Kidney (tissue), 14 donors: ENCODE results near the gene ACAA1. TPM values are rescaled to one million over a fixed set of nuclear protein-coding genes. Genes with fewer than 3 reads are reported as not detected.

Experiments used
- DNase-seq, 5 donors: peaks; one replicate each; pipeline ENCODE4 v3.0.0-alpha.2; 2013 to 2020
- FAIRE-seq: peaks from 2 replicates; lab custom pipeline; 2012; peaks lifted over from hg19 to GRCh38; lab: Jason Lieb, UNC
- H3K27ac ChIP-seq, 2 donors: one replicate each; pipeline ENCODE4 v1.7.0; 2013; ENCODE audit warnings: low read depth in 2 of 2, low read length in 2 of 2, inconsistent platforms in 1 of 2
- H3K27me3 ChIP-seq: one replicate; pipeline ENCODE4 v1.7.1; 2013; ENCODE audit warnings: low read length, inconsistent platforms; ENCODE audit not compliant: control insufficient read depth, insufficient read depth
- H3K36me3 ChIP-seq, 3 donors: one replicate each; pipeline versions ENCODE4 v1.7.0 to v1.7.1; 2013; ENCODE audit warnings: low read length in 3 of 3, control low read depth in 1 of 3, inconsistent platforms in 1 of 3; ENCODE audit not compliant: insufficient read depth in 3 of 3, control insufficient read depth in 2 of 3
- H3K4me1 ChIP-seq, 3 donors: one replicate each; pipeline versions ENCODE4 v1.7.0 to v1.7.1; 2013; ENCODE audit warnings: low read length in 3 of 3, inconsistent platforms in 1 of 3, low read depth in 1 of 3; ENCODE audit not compliant: control insufficient read depth in 2 of 3, insufficient read depth in 2 of 3
- H3K4me3 ChIP-seq, 3 donors: one replicate each; pipeline versions ENCODE4 v1.7.0 to v1.8.1; 2013; ENCODE audit warnings: low read length in 3 of 3, control low read depth in 1 of 3, inconsistent platforms in 1 of 3
- H3K9ac ChIP-seq, 3 donors: one replicate each; pipeline versions ENCODE4 v1.7.0 to v1.7.1; 2013; ENCODE audit warnings: low read length in 3 of 3, control low read depth in 1 of 3, inconsistent platforms in 1 of 3
- H3K9me3 ChIP-seq, 3 donors: one replicate each; pipeline versions ENCODE4 v1.7.0 to v1.7.1; 2013; ENCODE audit warnings: low read length in 3 of 3, control low read depth in 1 of 3, inconsistent platforms in 1 of 3; ENCODE audit not compliant: control insufficient read depth in 2 of 3, insufficient read depth in 1 of 3
- intact Hi-C: fragments of 100-400 bp; cut with DNase I; formaldehyde crosslinking; loops from one replicate; pipeline ENCODE4 v1.11.1; 2022
- polyA plus RNA-seq: library from polyadenylated mRNA; stranded (reverse); fragments of 350-450 nt; fragmentation: Illumina TruSeq; extraction: RNeasy Lipid Tissue Mini Kit (QIAGEN cat#74804); gene quantifications from one replicate; pipeline ENCODE4 v1.2.3, GENCODE V29; 2014; ENCODE audit warnings: low read depth, low replicate concordance; ENCODE audit not compliant: insufficient read depth
- total RNA-seq: library from RNA; stranded (reverse); fragmentation: NEBNext Ultra II Directional; extraction: Animal tissue kit (Norgen Biotek cat#: 25700); gene quantifications from one replicate; pipeline ENCODE4 v1.2.1, GENCODE V29; 2021
- TF ChIP-seq, protein P1 (sequence below): IDR thresholded peaks from 3 replicates; pipeline ENCODE4 v1.5.1; 2012; ENCODE audit warnings: mild to moderate bottlenecking, moderate library complexity, borderline replicate concordance; ENCODE audit not compliant: insufficient read depth; ENCODE audit errors: extremely low read depth
- donor health status: control.
- donor health status: control.
- donor health status: control.
- donor health status: control.
- donor health status: control.
- donor health status: DM: yes; HTN: yes; CAD: no.
- donor health status: Normal renal cell carcinoma (clear cell type).

ACAA1 gene
- total and polyA plus RNA-seq, 2 donors from 2014 or later = 90.0 to 566 TPM

DNA sequence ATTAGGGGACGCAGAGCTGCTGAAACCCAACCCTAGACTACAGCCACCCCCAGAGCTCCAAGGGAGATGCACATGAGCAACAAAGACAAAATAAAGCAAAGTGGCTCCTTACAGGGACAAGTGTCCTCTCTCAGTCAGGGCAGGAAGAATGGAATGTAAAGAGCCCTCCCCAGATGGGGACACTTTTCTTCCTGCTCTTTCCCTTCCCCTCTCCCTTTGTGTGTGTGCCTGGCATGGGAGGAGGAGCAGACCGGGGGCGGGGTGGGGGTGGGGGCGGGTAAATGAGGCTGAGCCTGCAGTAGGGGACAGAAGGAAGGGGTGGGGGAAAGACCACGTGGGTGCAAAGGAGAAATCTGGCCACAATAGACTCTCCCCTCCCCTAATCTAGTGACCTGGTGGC, 37.4 kb downstream of the ACAA1 start:
- FAIRE-seq (no peak), DNase-seq (no peak)
- Histone ChIP-seq H3K4me1 (no peaks in the 10 kb centered on the region), H3K27ac (no peak overlapping the region), H3K36me3 (no peaks in the 10 kb centered on the region), H3K27me3 (no peaks in the 10 kb centered on the region), H3K9me3 (no peaks in the 10 kb centered on the region), H3K9ac (no peak overlapping the region), H3K4me3 (no peak overlapping the region)
- intact Hi-C loops = no loop called here
- TF ChIP-seq, protein P1, sequence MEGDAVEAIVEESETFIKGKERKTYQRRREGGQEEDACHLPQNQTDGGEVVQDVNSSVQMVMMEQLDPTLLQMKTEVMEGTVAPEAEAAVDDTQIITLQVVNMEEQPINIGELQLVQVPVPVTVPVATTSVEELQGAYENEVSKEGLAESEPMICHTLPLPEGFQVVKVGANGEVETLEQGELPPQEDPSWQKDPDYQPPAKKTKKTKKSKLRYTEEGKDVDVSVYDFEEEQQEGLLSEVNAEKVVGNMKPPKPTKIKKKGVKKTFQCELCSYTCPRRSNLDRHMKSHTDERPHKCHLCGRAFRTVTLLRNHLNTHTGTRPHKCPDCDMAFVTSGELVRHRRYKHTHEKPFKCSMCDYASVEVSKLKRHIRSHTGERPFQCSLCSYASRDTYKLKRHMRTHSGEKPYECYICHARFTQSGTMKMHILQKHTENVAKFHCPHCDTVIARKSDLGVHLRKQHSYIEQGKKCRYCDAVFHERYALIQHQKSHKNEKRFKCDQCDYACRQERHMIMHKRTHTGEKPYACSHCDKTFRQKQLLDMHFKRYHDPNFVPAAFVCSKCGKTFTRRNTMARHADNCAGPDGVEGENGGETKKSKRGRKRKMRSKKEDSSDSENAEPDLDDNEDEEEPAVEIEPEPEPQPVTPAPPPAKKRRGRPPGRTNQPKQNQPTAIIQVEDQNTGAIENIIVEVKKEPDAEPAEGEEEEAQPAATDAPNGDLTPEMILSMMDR = no peak

- no peak overlapping the region for H3K4me3 ChIP-seq
- no peaks in the 10 kb centered on the region for H3K36me3 ChIP-seq
- FAIRE-seq (no peak), DNase-seq (no peak)
- no peaks in the 10 kb centered on the region for H3K9me3 ChIP-seq
- no peaks in the 10 kb centered on the region for H3K4me1 ChIP-seq
- H3K27ac ChIP-seq = no peak overlapping the region
- intact Hi-C loops = no loop called here
- TF ChIP-seq, protein P1 = no peak
- H3K27me3 ChIP-seq = no peaks in the 10 kb centered on the region
- no peak overlapping the region for H3K9ac ChIP-seq
Measured at GRCh38 chr3:38098376-38098723, 38.6 kb downstream of the ACAA1 start.

- no peaks in the 10 kb centered on the region for H3K27me3 ChIP-seq
- H3K27ac ChIP-seq = no peak overlapping the region
- intact Hi-C loops = no loop called here
- H3K4me3 ChIP-seq = no peak overlapping the region
- H3K4me1 ChIP-seq = no peaks in the 10 kb centered on the region
- no peak overlapping the region for H3K9ac ChIP-seq
- DNase-seq (no peak), FAIRE-seq (no peak)
- no peaks in the 10 kb centered on the region for H3K9me3 ChIP-seq
- H3K36me3 ChIP-seq = no peaks in the 10 kb centered on the region
- TF ChIP-seq, protein P1 = no peak
Measured at GRCh38 chr3:38097446-38098375, 39.2 kb downstream of the ACAA1 start.
